T-helper 2 cell (primary cell): Measurements from ENCODE around the gene PGPEP1.
"Not testable (repeated sequence)": the region's sequence is repeated elsewhere in the genome, so short reads cannot be mapped to it uniquely, and the experiment has no call there.

Experiments used
- DNase-seq, 5 experiments: peaks; one replicate each; pipeline versions ENCODE4 v3.0.0 to v3.0.0-alpha.2; 2012 to 2022

Gene PGPEP1

DNA sequence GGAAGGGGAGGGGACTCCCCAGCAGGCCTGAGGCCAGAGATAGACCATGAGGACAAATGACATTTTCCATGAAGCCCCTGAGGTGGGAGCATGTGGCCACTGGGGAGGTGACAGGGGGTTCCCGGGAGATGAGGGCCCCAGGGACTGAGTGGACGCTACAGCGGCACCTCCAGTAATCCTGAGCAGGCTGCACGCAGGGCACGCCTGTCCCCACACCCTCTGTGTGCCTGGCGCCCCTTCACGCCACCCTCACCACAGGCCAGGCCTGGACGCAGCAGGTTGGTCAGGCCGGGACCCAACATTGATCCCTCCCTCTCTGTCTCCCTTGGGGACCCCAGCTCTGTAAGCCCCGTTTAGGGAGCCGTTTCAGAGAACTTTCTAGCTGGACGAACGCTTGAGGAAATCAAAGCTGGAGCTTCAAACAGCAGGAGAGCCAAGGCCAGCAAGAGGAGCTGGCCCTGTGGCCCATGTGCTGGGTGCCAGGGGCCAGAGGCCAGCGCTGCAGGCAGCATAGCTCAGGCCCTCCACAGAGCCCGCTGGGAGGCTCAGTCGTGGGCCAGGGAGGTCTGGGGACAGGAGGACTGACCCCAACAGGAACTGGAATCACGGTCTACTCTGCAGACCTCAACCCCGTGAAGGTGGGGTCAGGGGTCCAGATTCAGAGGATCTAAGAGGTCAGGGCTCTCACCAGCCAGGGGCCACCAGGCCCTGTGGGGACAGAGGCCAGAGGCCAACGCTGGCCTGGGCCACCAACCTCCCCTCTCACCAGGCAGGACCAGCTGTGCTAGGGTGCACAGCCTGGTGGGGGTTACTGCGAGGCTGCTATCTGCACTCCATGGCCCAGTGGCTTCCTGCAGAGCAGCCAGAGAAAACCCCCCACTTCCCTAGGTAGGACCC, 32.1 kb upstream of the PGPEP1 start:
- no peak for DNase-seq

- no peak for DNase-seq
Observed at GRCh38 chr19:18308948-18309325, 31.5 kb upstream of the PGPEP1 start.

DNA sequence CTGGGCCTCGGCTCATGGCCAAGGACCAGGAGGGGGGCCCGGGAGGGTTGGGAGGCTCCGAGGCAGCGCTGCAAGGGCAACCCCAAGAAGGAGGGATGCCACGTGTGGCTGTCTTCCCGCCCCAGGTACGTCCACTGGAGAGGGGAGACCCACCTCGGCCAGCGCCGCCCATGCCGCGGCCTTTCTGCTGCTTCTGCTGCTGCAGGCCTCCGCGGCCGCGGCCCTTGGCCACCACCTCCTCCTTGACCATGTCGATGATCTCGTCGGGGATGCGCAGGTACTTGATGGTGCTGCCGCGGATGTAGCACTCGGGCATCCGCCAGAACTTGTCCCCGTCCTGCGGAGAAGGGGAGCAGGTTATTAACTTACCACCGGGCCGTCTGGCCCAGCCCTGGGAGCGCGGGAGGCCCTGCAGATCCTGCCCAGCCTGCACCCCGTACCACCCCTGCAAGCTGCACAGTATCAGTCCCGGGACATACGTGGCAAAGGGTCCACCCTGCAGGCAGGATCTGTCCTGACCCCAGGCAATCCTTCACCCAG, 30.8 kb upstream of the PGPEP1 start:
- DNase-seq = no peak

- DNase-seq = no peak
Observed at GRCh38 chr19:18310118-18310909, 30.1 kb upstream of the PGPEP1 start.

GRCh38 chr19:18310966-18311365, 29.4 kb upstream of the PGPEP1 start:
- DNase-seq = no peak

- DNase-seq = no peak
Observed at GRCh38 chr19:18311502-18312091, 28.8 kb upstream of the PGPEP1 start.

- DNase-seq = no peak
Observed at GRCh38 chr19:18312092-18312534, 28.3 kb upstream of the PGPEP1 start.

DNA sequence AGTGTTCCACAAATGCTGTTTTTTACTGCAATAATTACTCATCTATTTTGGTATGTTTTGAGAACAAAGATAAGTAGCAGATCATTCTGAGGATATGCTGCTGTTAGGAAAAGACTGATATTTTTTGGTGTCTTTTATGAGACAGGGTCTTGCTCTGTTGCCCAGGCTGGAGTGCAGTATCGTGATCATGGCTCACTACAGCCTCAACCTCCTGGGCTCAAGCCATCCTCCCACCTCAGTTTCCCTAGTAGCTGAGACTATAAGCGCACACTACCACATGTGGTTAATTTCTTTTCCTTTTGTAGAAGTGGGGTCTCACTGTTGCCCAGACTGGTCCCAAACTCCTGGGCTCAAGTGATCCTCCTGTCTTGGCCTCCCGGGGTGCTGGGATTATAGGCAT, 27.0 kb upstream of the PGPEP1 start:
- no peak for DNase-seq

- DNase-seq = peak in 2 of 5 experiments; percentile 66 to 86
Observed at GRCh38 chr19:18317961-18318800, 22.2 kb upstream of the PGPEP1 start.

- DNase-seq = no peak
Observed at GRCh38 chr19:18319591-18320135, 20.7 kb upstream of the PGPEP1 start.

DNA sequence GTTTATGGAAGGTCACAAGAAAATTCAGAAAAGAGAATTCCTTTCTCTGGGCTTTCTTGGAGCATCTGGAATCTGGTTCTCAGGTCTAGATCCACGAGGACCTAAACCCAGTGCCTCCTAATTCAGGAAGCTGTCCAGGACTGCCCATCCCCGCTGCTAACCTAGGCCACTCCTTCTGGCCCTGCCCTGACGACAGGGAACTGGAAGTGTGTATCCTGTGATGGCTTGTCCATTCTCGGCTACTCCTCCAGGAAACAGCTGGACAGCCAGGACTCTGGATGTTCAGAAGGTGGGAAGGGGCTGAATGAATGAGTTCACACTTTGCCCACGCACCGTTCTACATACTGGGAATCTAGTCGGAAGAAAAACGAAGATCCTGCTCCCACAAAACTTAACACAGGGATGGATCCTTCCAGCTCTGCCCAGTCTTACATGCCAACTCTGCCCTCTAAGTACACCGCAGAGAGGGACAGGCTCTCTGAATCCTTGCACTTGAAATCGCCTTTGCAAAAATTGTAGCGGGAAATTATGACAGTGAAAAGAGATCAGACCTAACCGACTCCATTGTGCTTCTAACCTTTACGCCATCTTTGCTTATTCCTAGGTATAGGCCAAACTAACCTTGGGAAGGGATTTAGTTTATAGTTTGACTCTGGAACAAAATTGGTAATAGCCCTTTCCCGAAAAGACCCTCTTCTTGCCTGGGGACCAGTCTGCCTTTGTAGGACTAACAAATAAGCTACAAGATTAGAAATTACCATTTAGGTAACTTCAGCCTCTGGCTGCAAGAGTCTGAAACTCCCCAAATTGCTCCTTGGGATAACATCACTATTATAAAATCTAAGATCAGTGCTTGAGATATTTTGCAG, 19.3 kb upstream of the PGPEP1 start:
- DNase-seq = no peak

DNA sequence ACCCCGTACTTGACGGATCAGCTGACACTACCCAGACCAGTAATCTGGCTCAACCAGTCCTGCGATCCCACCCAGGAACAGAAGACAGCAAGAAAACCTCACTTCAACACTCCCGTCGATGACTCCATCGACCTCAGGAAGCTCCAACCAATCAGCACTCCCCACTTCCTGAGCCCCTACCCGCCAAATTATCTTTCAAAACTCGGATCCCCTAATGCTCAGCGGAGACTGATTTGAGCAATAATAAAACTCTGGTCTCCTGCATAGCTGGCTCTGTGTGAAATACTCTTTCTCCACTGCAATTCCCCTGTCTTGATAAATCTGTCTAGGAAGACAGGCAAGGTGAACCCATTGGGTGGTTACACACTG, 18.7 kb upstream of the PGPEP1 start:
- DNase-seq = peak in 2 of 5 experiments; percentile 16 to 80

DNA sequence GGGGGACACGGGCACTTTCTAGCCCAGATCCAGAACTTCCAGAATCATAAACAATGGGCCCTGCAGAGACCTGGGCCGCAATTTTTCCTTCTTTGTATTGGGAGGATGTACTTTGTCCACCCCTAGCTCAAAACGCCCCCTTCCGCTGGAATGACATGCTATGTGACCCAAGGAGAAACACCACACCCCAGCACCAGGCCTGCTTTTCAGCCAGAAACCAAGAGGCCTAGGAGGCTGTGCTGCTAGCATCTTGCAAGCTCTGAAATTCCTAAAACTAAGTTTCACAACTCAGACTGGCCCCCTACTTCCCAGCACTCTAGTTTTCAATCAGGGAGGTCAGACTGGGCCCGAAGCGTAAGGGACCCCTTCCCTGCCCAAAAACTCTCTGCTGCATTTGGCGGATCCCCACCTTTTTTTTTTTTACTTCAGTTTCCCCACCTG, 18.1 kb upstream of the PGPEP1 start:
- peak in 2 of 5 experiments; percentile 16 to 62 for DNase-seq

- peak; percentile 98 to 99 (median 99) for DNase-seq
Observed at GRCh38 chr19:18322759-18323460, 17.5 kb upstream of the PGPEP1 start, which contains the start of gene LSM4. Gene LSM4, minus strand, starts transcription at chr19:18323076. Its CDS starts 56 bp downstream, at chr19:18323020.

GRCh38 chr19:18324373-18324731, 16.0 kb upstream of the PGPEP1 start:
- DNase-seq = not testable (repeated sequence)

- DNase-seq = no peak
Observed at GRCh38 chr19:18326772-18327171, 13.6 kb upstream of the PGPEP1 start.

DNA sequence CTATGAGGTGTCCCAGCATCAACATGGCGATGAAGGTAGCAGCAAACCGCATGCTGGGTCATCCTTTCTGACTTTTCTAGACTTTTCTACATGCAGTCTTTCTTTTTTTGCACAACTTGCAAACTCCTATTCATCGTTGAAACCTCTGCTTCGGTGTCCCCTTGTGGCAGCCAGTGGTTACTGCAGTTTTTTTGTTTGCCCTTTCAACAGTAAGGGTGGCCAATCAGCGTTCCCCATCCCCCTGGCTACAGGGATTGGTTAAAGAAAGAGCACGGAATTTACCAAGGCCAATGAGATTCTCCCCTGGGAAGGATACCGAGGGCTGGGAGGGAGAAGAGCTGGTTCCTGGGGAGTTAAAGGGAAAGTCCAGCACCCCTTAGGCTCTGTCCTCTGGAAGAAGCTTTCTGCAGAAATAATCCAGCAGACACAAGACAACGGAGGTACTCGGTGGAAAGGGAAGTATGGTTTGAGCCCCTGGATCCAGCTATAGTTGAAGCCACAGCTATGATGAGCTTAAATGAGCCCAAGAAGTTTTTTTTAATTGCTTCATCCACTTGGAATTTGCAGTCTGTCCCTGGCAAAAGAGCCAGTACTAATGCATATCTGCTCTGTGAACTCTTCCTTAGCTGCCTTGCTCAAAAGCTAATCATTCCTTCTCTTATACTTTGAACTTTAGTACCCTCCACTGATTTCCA, 11.9 kb upstream of the PGPEP1 start:
- DNase-seq = peak; percentile 43 to 94 (median 82)

GRCh38 chr19:18329035-18329376, 11.4 kb upstream of the PGPEP1 start:
- no peak for DNase-seq

DNA sequence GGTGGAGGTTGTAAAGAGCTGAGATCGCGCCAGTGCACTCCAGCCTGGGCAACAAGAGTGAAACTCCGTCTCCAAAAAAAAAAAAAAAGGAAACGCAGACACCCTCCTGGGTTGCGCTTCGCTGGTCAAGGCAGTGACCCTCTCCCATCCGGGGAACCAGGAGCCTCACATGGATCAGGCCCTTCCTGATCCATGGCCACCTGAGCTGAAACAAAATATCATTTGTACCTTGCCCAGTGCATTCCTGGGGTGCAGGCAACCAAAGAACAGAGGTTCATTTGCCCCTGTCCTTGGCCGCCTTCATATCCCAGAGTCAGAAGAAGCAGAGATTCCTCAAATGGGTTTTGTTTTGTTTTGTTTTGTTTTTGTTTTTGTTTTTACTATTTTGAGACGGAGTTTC, 9.5 kb upstream of the PGPEP1 start:
- DNase-seq = no peak
